ENCODE measurements around the gene TMEM115. TPM values are rescaled to one million over a fixed set of nuclear protein-coding genes. Genes with fewer than 3 reads are reported as not detected.
A peak's percentile ranks its signal among the peaks of the same experiment; 100 is the strongest.

The TMEM115 gene
- total RNA-seq, 1 donor from 2014 or later: 82.5 TPM

DNA sequence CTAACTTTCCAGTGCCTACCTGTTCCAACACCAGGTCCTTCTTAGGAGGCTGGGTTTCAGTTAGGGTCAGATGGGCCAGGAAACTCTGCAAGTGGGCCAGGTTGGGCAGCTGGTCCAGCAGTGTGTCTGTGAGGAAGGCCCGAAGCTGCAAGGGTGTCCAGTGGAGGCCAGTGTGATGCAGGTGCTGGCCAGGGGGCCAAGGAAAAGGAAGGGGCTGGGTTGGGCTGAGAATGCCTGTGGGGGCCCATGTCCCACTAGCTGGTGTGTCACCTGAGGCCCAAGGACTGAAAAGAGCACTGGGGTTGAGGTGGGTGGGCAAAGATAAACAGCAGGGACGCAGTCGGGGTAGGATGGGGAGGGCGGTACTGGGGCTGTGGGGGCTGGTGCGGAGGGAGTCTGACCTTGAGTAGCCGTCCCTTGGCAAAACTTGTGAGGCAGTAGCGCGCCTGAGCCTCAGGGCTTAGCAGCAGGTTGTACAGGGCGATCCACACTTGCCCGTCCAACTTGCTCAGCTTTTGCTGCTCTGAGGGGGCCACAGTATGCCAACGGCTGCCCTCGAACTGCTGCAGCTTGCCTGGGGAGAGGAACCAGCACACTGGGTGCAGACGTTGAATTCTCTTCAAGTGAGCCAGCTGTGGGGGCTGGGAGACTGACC is 17.2 kb downstream of the TMEM115 start:
- no peak for TF ChIP-seq CTCF (IDR thresholded peaks at IDR 0.05; ENCODE audit: insufficient read depth, low read length, poor library complexity, severe bottlenecking)
- Histone ChIP-seq H3K4me3 (ENCODE audit: low read depth, low read length) (no peak overlapping the region), H3K27me3 (ENCODE audit: control insufficient read depth, insufficient read depth, low read length) (peaks cover 11% of the 10 kb centered on the region), H3K36me3 (ENCODE audit: control insufficient read depth, insufficient read depth, low read length) (no peaks in the 10 kb centered on the region)
- no peak for DNase-seq (ENCODE audit: low read depth)

DNA sequence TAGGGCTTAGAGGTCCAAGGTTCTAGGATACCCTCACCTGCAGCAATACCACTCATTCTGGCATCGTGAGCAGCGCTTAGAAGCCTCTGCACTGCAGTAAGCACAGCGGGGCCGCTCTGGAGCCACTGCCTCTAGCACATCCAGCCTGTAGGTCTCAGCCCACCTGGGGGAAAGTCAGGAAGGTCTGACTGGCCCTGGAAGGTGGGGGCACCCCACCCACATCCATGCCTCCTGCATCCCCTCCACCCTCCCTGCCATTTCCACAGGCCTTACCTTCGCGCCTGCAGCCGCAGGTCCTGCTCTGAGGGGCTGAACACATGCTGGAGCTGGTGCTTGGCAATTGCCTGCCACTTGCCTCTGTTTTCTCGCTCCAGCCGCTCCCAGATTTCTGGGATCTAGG is 17.8 kb downstream of the TMEM115 start:
- TF ChIP-seq CTCF (IDR thresholded peaks at IDR 0.05; ENCODE audit: insufficient read depth, low read length, poor library complexity, severe bottlenecking): no peak
- no peaks in the 10 kb centered on the region for H3K36me3 ChIP-seq (ENCODE audit: control insufficient read depth, insufficient read depth, low read length)
- H3K4me3 ChIP-seq (ENCODE audit: low read depth, low read length): no peak overlapping the region
- H3K27me3 ChIP-seq (ENCODE audit: control insufficient read depth, insufficient read depth, low read length): peaks cover 11% of the 10 kb centered on the region
- no peak for DNase-seq (ENCODE audit: low read depth)

GRCh38 chr3:50340448-50341329 is 18.6 kb downstream of the TMEM115 start, which contains the start of gene RASSF1:
RASSF1 (minus strand) TSS chr3:50340836; CDS start chr3:50340805, 31 bp downstream.
- Histone ChIP-seq H3K36me3 (ENCODE audit: control insufficient read depth, insufficient read depth, low read length) (no peaks in the 10 kb centered on the region), H3K27me3 (ENCODE audit: control insufficient read depth, insufficient read depth, low read length) (peaks cover 11% of the 10 kb centered on the region), H3K4me3 (ENCODE audit: low read depth, low read length) (peak within 1 kb of the TSS; percentile 17)
- TF ChIP-seq CTCF (IDR thresholded peaks at IDR 0.05; ENCODE audit: insufficient read depth, low read length, poor library complexity, severe bottlenecking): no peak
- DNase-seq (ENCODE audit: low read depth): no peak

DNA sequence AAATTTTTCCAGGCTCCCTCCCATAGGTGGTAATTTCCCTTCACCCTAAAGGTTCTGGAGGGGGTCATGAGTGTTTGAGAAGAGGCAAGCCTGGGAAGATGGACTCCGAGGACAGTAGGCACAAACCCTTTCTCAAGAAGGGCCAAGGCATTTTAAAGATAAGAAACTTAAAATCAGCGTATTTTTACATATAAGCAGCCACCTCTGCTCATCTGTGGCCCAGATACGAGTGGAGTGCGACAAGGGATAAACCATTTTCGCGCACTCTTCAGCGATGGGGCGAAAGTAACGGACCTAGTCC is 19.2 kb downstream of the TMEM115 start:
- no peak for TF ChIP-seq CTCF (IDR thresholded peaks at IDR 0.05; ENCODE audit: insufficient read depth, low read length, poor library complexity, severe bottlenecking)
- no peak for DNase-seq (ENCODE audit: low read depth)
- Histone ChIP-seq H3K4me3 (ENCODE audit: low read depth, low read length) (peak overlapping the region; percentile 17), H3K27me3 (ENCODE audit: control insufficient read depth, insufficient read depth, low read length) (peaks cover 11% of the 10 kb centered on the region), H3K36me3 (ENCODE audit: control insufficient read depth, insufficient read depth, low read length) (no peaks in the 10 kb centered on the region)

GRCh38 chr3:50339485-50340146 is 19.7 kb downstream of the TMEM115 start:
- TF ChIP-seq CTCF (IDR thresholded peaks at IDR 0.05; ENCODE audit: insufficient read depth, low read length, poor library complexity, severe bottlenecking): no peak
- no peaks in the 10 kb centered on the region for H3K36me3 ChIP-seq (ENCODE audit: control insufficient read depth, insufficient read depth, low read length)

More at GRCh38 chr3:50339485-50340146, 19.7 kb downstream of the TMEM115 start:
- Histone ChIP-seq H3K4me3 (ENCODE audit: low read depth, low read length) (no peak overlapping the region), H3K27me3 (ENCODE audit: control insufficient read depth, insufficient read depth, low read length) (peaks cover 11% of the 10 kb centered on the region)
- DNase-seq (ENCODE audit: low read depth): no peak

Data from kidney epithelial cell (primary cell).